Mesenchymal stem cell (in vitro differentiated cells and primary cell): ENCODE measurements around the gene MTHFSD.
A peak's percentile ranks its signal among the peaks of the same experiment; 100 is the strongest.

Experiments
- DNase-seq: peaks from one replicate; pipeline ENCODE4 v3.0.0-alpha.2; 2013
- H2AFZ ChIP-seq: one replicate; pipeline ENCODE4 v1.6.1; 2013; ENCODE audit warnings: low read depth, mild to moderate bottlenecking, control low read depth, inconsistent platforms, low read length, moderate library complexity
- H2AK5ac ChIP-seq: 2 replicates; pipeline ENCODE4 v1.6.1; 2013; ENCODE audit warnings: low read length, moderate library complexity, mild to moderate bottlenecking, inconsistent platforms; ENCODE audit not compliant: severe bottlenecking
- H2BK120ac ChIP-seq: one replicate; pipeline ENCODE4 v1.6.1; 2013; ENCODE audit warnings: low read depth, mild to moderate bottlenecking, inconsistent platforms, low read length, moderate library complexity
- H2BK12ac ChIP-seq, 2 experiments: one replicate each; pipeline ENCODE4 v1.6.1; 2013; ENCODE audit warnings: inconsistent platforms in 2 of 2, low read length in 2 of 2, mild to moderate bottlenecking in 2 of 2, moderate library complexity in 2 of 2, control low read depth in 1 of 2
- H2BK15ac ChIP-seq: one replicate; pipeline ENCODE4 v1.6.1; 2013; ENCODE audit warnings: mild to moderate bottlenecking, low read depth, inconsistent platforms; ENCODE audit not compliant: poor library complexity, severe bottlenecking
- H2BK5ac ChIP-seq: 2 replicates; pipeline ENCODE4 v1.6.1; 2013; ENCODE audit warnings: low read depth, mild to moderate bottlenecking, low read length, control low read depth, inconsistent platforms; ENCODE audit not compliant: poor library complexity, severe bottlenecking
- H3K14ac ChIP-seq, 2 experiments: one replicate each; pipeline ENCODE4 v1.6.1; 2013; ENCODE audit warnings: inconsistent platforms in 2 of 2, low read length in 2 of 2, control low read depth in 1 of 2, mild to moderate bottlenecking in 1 of 2, moderate library complexity in 1 of 2
- H3K18ac ChIP-seq, 2 experiments: one replicate each; pipeline ENCODE4 v1.6.1; 2013; ENCODE audit warnings: inconsistent platforms in 2 of 2, low read length in 2 of 2, control low read depth in 1 of 2, low read depth in 1 of 2, mild to moderate bottlenecking in 1 of 2
- H3K23ac ChIP-seq, 2 experiments: one replicate each; pipeline ENCODE4 v1.6.1; 2013; ENCODE audit warnings: inconsistent platforms in 2 of 2, low read length in 2 of 2, mild to moderate bottlenecking in 2 of 2, moderate library complexity in 2 of 2, control low read depth in 1 of 2
- H3K27ac ChIP-seq: 2 replicates; pipeline ENCODE4 v1.5.1; 2013; ENCODE audit warnings: mild to moderate bottlenecking, moderate library complexity, low read length, control low read depth, inconsistent platforms; ENCODE audit not compliant: poor library complexity, severe bottlenecking
- H3K27me3 ChIP-seq, 2 experiments: 2 replicates each; pipeline versions ENCODE4 v1.6.1 to v1.7.0; 2013; ENCODE audit warnings: low read length in 2 of 2, mild to moderate bottlenecking in 2 of 2, moderate library complexity in 2 of 2, control low read depth in 1 of 2, inconsistent platforms in 1 of 2; ENCODE audit not compliant: control insufficient read depth in 1 of 2, insufficient read depth in 1 of 2
- H3K36me3 ChIP-seq, 2 experiments: 2 replicates each; pipeline versions ENCODE4 v1.6.1 to v1.7.0; 2013; ENCODE audit warnings: low read length in 2 of 2, control low read depth in 1 of 2, inconsistent platforms in 1 of 2, low read depth in 1 of 2, mild to moderate bottlenecking in 1 of 2; ENCODE audit not compliant: insufficient read depth in 2 of 2, control insufficient read depth in 1 of 2
- H3K4ac ChIP-seq, 2 experiments: one replicate each; pipeline ENCODE4 v1.6.1; 2013; ENCODE audit warnings: inconsistent platforms in 2 of 2, low read length in 2 of 2, mild to moderate bottlenecking in 2 of 2, moderate library complexity in 2 of 2, control low read depth in 1 of 2, low read depth in 1 of 2
- H3K4me1 ChIP-seq: 2 replicates; pipeline ENCODE4 v1.6.1; 2013; ENCODE audit warnings: low read depth, low read length, control low read depth; ENCODE audit not compliant: control insufficient read depth, insufficient read depth
- H3K4me2 ChIP-seq: 2 replicates; pipeline ENCODE4 v1.6.1; 2013; ENCODE audit warnings: low read length, mild to moderate bottlenecking, inconsistent platforms; ENCODE audit not compliant: poor library complexity, severe bottlenecking
- H3K4me3 ChIP-seq, 2 experiments: 2 replicates each; pipeline versions ENCODE4 v1.5.1 to v1.7.0; 2013; ENCODE audit warnings: low read length in 2 of 2, mild to moderate bottlenecking in 2 of 2, control low read depth in 1 of 2, low read depth in 1 of 2; ENCODE audit not compliant: insufficient read depth in 1 of 2
- H3K79me1 ChIP-seq: replicated peaks from 2 replicates; pipeline ENCODE4 v1.6.1; 2013; ENCODE audit warnings: mild to moderate bottlenecking, control low read depth, low read length, inconsistent platforms; ENCODE audit not compliant: poor library complexity, severe bottlenecking
- H3K9ac ChIP-seq: 2 replicates; pipeline ENCODE4 v1.7.0; 2013; ENCODE audit warnings: mild to moderate bottlenecking, low read length, moderate library complexity
- H3K9me3 ChIP-seq: 2 replicates; pipeline ENCODE4 v1.7.0; 2013; ENCODE audit warnings: mild to moderate bottlenecking, low read length; ENCODE audit not compliant: control insufficient read depth
- H4K8ac ChIP-seq: one replicate; pipeline ENCODE4 v1.6.1; 2013; ENCODE audit warnings: inconsistent platforms, mild to moderate bottlenecking, low read length, moderate library complexity
- H4K91ac ChIP-seq: one replicate; pipeline ENCODE4 v1.6.1; 2013; ENCODE audit warnings: mild to moderate bottlenecking, low read length, inconsistent platforms
- WGBS: methylation state at CpG from one replicate; pipeline ENCODE4 v1.1.7; 2013; ENCODE audit warnings: mixed read lengths; 5-methylcytosine and 5-hydroxymethylcytosine counted together

The MTHFSD gene

GRCh38 chr16:86530251-86531190 is 24.5 kb downstream of the MTHFSD start:
- Histone ChIP-seq H2BK15ac (no peak overlapping the region), H4K8ac (no peak overlapping the region), H3K79me1 (no peaks in the 10 kb centered on the region), H3K18ac (no peak overlapping the region), H3K27me3 (peaks cover 0 to 9% of the 10 kb centered on the region in 2 experiments), H2AK5ac (no peak overlapping the region), H2BK5ac (no peak overlapping the region), H3K4ac (no peak overlapping the region), H2BK120ac (no peak overlapping the region), H3K36me3 (peaks cover 16 to 35% of the 10 kb centered on the region in 2 experiments), H3K9me3 (no peaks in the 10 kb centered on the region), H2BK12ac (no peak overlapping the region), H3K27ac (no peak overlapping the region), H3K14ac (no peak overlapping the region), H3K4me1 (no peaks in the 10 kb centered on the region), H3K9ac (no peak overlapping the region), H3K4me3 (no peak overlapping the region), H3K23ac (no peak overlapping the region), H2AFZ (no peak overlapping the region), H3K4me2 (no peak overlapping the region), H4K91ac (no peak overlapping the region)
- 97% methylated on average over 29 of the region's 31 CpGs for WGBS
- DNase-seq: no peak

- 60% methylated on average over 8 of the region's 8 CpGs for WGBS
These were observed 25.9 kb downstream of the MTHFSD start for GRCh38 chr16:86529160-86529559.

GRCh38 chr16:86528061-86528929 is 26.7 kb downstream of the MTHFSD start:
- DNase-seq: no peak
- H3K27me3 ChIP-seq: peaks cover 6 to 31% of the 10 kb centered on the region in 2 experiments
- 94% methylated on average over 37 of the region's 38 CpGs for WGBS
- no peak overlapping the region for H2AK5ac ChIP-seq
- no peak overlapping the region for H4K8ac ChIP-seq
- H3K23ac ChIP-seq: no peak overlapping the region
- H4K91ac ChIP-seq: no peak overlapping the region
- H3K4me1 ChIP-seq: no peaks in the 10 kb centered on the region
- H3K79me1 ChIP-seq: no peaks in the 10 kb centered on the region
- H2BK15ac ChIP-seq: no peak overlapping the region
- no peak overlapping the region for H3K4me2 ChIP-seq
- no peak overlapping the region for H3K4ac ChIP-seq
- H3K18ac ChIP-seq: peak overlapping the region in 1 of 2 experiments; percentile 14
- no peak overlapping the region for H3K4me3 ChIP-seq
- no peak overlapping the region for H2BK120ac ChIP-seq
- no peak overlapping the region for H3K14ac ChIP-seq
- no peak overlapping the region for H3K9ac ChIP-seq
- H2AFZ ChIP-seq: no peak overlapping the region
- no peaks in the 10 kb centered on the region for H3K9me3 ChIP-seq
- H2BK5ac ChIP-seq: no peak overlapping the region
- no peak overlapping the region for H3K27ac ChIP-seq
- H3K36me3 ChIP-seq: peaks cover 4 to 27% of the 10 kb centered on the region in 2 experiments
- no peak overlapping the region for H2BK12ac ChIP-seq

More at GRCh38 chr16:86529160-86529559, 25.9 kb downstream of the MTHFSD start:
- Histone ChIP-seq H2BK5ac (no peak overlapping the region), H3K4me1 (no peaks in the 10 kb centered on the region), H2BK15ac (no peak overlapping the region), H2BK12ac (no peak overlapping the region), H3K9me3 (no peaks in the 10 kb centered on the region), H3K9ac (no peak overlapping the region), H3K27me3 (peaks cover under 1 to 23% of the 10 kb centered on the region in 2 experiments), H3K79me1 (no peaks in the 10 kb centered on the region), H3K36me3 (peaks cover 10 to 27% of the 10 kb centered on the region in 2 experiments), H3K4me3 (no peak overlapping the region), H3K23ac (no peak overlapping the region), H3K4ac (no peak overlapping the region), H3K4me2 (no peak overlapping the region), H3K27ac (no peak overlapping the region), H2AFZ (no peak overlapping the region), H2BK120ac (no peak overlapping the region), H2AK5ac (no peak overlapping the region), H4K8ac (no peak overlapping the region), H3K14ac (no peak overlapping the region), H4K91ac (no peak overlapping the region), H3K18ac (no peak overlapping the region)
- peak; percentile 36 for DNase-seq

- WGBS: 98% methylated on average over 11 of the region's 15 CpGs
- Histone ChIP-seq H4K8ac (no peak overlapping the region), H3K14ac (peak overlapping the region in 1 of 2 experiments; percentile 38), H3K4me1 (no peaks in the 10 kb centered on the region), H3K4ac (no peak overlapping the region), H3K9ac (no peak overlapping the region), H3K36me3 (peaks cover 0 to 22% of the 10 kb centered on the region in 2 experiments), H2BK15ac (no peak overlapping the region), H2BK12ac (no peak overlapping the region), H2BK5ac (no peak overlapping the region), H3K4me3 (no peak overlapping the region), H3K4me2 (no peak overlapping the region), H3K23ac (no peak overlapping the region), H2AK5ac (no peak overlapping the region), H3K18ac (no peak overlapping the region), H3K9me3 (no peaks in the 10 kb centered on the region), H3K27ac (no peak overlapping the region), H3K79me1 (no peaks in the 10 kb centered on the region), H2AFZ (no peak overlapping the region), H3K27me3 (peaks cover 15 to 41% of the 10 kb centered on the region in 2 experiments), H4K91ac (no peak overlapping the region), H2BK120ac (no peak overlapping the region)
- no peak for DNase-seq
These were observed 27.7 kb downstream of the MTHFSD start for GRCh38 chr16:86527366-86527765.
